HL-60 (cell line): ENCODE measurements around the gene SYCP2.

ENCODE experiments used
- DNase-seq, 2 experiments: peaks; one replicate each; pipeline ENCODE4 v3.0.0-alpha.2; 2010 to 2020; ENCODE audit warnings: low read depth in 1 of 2, low spot score in 1 of 2
- H3K27ac ChIP-seq: fragments of 250-450 bp; sonication (Bioruptor Pico); replicated peaks from 2 replicates; pipeline ENCODE4 v1.5.1; 2020; ENCODE audit warnings: mild to moderate bottlenecking, moderate library complexity
- H3K27me3 ChIP-seq: fragments of 250-450 bp; sonication (Bioruptor Pico); 2 replicates; pipeline ENCODE4 v1.5.1; 2021; ENCODE audit warnings: mild to moderate bottlenecking, moderate library complexity; ENCODE audit not compliant: insufficient read depth, poor library complexity, severe bottlenecking
- H3K4me3 ChIP-seq: replicated peaks from 2 replicates; pipeline ENCODE4 v1.5.1; 2011; ENCODE audit warnings: mild to moderate bottlenecking, control low read depth, low read length; ENCODE audit not compliant: insufficient read depth
- GABPA ChIP-seq: IDR thresholded peaks from 2 replicates; pipeline ENCODE4 v1.6.1; 2012; ENCODE audit warnings: low read depth
- POLR2AphosphoS5 ChIP-seq: IDR thresholded peaks from 2 replicates; pipeline ENCODE4 v1.6.1; 2012; ENCODE audit warnings: low read depth
- REST ChIP-seq: IDR thresholded peaks from 2 replicates; pipeline ENCODE4 v1.6.1; 2012; ENCODE audit warnings: low read depth; ENCODE audit not compliant: insufficient replicate concordance
- SPI1 ChIP-seq: IDR thresholded peaks from 2 replicates; pipeline ENCODE4 v1.6.1; 2012; ENCODE audit warnings: low read depth, mild to moderate bottlenecking, borderline replicate concordance
- TF ChIP-seq, protein P1 (sequence below): IDR thresholded peaks from one replicate; pipeline ENCODE4 v1.5.1; 2011; ENCODE audit warnings: low read length, control low read depth, inconsistent platforms; ENCODE audit not compliant: insufficient read depth

The SYCP2 gene

GRCh38 chr20:59935457-59936185 lies 2.2 kb upstream of the SYCP2 start:
- DNase-seq, result no peak
- Histone ChIP-seq H3K4me3 (no peak overlapping the region), H3K27me3 (no peaks in the 10 kb centered on the region), H3K27ac (no peak overlapping the region)
- TF ChIP-seq POLR2AphosphoS5, result no peak
- no peak for TF ChIP-seq GABPA
- TF ChIP-seq, protein P1, sequence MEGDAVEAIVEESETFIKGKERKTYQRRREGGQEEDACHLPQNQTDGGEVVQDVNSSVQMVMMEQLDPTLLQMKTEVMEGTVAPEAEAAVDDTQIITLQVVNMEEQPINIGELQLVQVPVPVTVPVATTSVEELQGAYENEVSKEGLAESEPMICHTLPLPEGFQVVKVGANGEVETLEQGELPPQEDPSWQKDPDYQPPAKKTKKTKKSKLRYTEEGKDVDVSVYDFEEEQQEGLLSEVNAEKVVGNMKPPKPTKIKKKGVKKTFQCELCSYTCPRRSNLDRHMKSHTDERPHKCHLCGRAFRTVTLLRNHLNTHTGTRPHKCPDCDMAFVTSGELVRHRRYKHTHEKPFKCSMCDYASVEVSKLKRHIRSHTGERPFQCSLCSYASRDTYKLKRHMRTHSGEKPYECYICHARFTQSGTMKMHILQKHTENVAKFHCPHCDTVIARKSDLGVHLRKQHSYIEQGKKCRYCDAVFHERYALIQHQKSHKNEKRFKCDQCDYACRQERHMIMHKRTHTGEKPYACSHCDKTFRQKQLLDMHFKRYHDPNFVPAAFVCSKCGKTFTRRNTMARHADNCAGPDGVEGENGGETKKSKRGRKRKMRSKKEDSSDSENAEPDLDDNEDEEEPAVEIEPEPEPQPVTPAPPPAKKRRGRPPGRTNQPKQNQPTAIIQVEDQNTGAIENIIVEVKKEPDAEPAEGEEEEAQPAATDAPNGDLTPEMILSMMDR, result no peak
- no peak for TF ChIP-seq REST
- TF ChIP-seq SPI1, result no peak

GRCh38 chr20:59933849-59934585 lies 580 bp upstream of the SYCP2 start:
- no peak overlapping the region for H3K27ac ChIP-seq
- TF ChIP-seq REST, result peak; percentile 60
- no peak for TF ChIP-seq GABPA
- TF ChIP-seq, protein P1, result peak; percentile 77
- TF ChIP-seq POLR2AphosphoS5, result no peak; the same call in 1 of the 2 replicates
- TF ChIP-seq SPI1, result no peak
- H3K27me3 ChIP-seq, result no peaks in the 10 kb centered on the region
- peak in 1 of 2 experiments; percentile 65 for DNase-seq
- H3K4me3 ChIP-seq, result peak overlapping the region; percentile 49

- Histone ChIP-seq H3K27me3 (no peaks in the 10 kb centered on the region), H3K27ac (no peak overlapping the region), H3K4me3 (no peak overlapping the region)
- TF ChIP-seq SPI1, result no peak
- DNase-seq, result no peak
These were observed 681 bp downstream of the SYCP2 start for GRCh38 chr20:59932616-59933295.
